PC-3 (cell line): Measurements from ENCODE around the gene ALDH16A1.

Source experiments
- EZH2 ChIP-seq: fragments of 300-600 bp; sonication (generic); IDR thresholded peaks from one replicate; pipeline ENCODE4 v1.6.1; 2017; ENCODE audit warnings: antibody characterized with exemption, mild to moderate bottlenecking, low read length; ENCODE audit not compliant: unreplicated experiment
- TF ChIP-seq, protein P1 (sequence below): fragments of 300-600 bp; sonication (generic); conservative IDR thresholded peaks from 2 replicates; pipeline ENCODE4 v1.5.1; 2017; ENCODE audit warnings: antibody characterized with exemption, low read depth, mild to moderate bottlenecking, low read length

DNA sequence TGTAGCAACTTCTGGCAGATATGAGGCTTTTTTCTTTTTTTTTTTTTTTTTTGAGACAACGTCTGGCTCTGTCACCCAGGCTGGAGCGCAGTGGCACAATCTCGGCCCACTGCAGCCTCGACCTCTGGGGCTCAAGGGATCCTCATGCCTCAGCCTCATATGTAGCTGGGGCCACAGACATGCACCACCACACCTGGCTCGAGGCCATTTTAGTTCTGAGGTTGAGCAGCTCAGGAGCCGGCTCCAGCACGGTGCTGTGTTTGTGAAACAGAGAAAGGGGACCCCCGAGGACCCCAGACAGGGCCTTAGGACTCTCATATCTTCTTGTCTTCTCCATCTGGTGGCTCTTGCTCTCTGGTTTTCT is 17.6 kb downstream of the ALDH16A1 start:
- TF ChIP-seq, protein P1, sequence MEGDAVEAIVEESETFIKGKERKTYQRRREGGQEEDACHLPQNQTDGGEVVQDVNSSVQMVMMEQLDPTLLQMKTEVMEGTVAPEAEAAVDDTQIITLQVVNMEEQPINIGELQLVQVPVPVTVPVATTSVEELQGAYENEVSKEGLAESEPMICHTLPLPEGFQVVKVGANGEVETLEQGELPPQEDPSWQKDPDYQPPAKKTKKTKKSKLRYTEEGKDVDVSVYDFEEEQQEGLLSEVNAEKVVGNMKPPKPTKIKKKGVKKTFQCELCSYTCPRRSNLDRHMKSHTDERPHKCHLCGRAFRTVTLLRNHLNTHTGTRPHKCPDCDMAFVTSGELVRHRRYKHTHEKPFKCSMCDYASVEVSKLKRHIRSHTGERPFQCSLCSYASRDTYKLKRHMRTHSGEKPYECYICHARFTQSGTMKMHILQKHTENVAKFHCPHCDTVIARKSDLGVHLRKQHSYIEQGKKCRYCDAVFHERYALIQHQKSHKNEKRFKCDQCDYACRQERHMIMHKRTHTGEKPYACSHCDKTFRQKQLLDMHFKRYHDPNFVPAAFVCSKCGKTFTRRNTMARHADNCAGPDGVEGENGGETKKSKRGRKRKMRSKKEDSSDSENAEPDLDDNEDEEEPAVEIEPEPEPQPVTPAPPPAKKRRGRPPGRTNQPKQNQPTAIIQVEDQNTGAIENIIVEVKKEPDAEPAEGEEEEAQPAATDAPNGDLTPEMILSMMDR: no peak
- no peak for TF ChIP-seq EZH2
